ENCODE data around the gene BACH1. TPM values are rescaled to one million over a fixed set of nuclear protein-coding genes. Genes with fewer than 3 reads are reported as not detected.
A peak's percentile ranks its signal among the peaks of the same experiment; 100 is the strongest.

Gene BACH1
- total RNA-seq, 1 donor from 2014 or later: 152 TPM

DNA sequence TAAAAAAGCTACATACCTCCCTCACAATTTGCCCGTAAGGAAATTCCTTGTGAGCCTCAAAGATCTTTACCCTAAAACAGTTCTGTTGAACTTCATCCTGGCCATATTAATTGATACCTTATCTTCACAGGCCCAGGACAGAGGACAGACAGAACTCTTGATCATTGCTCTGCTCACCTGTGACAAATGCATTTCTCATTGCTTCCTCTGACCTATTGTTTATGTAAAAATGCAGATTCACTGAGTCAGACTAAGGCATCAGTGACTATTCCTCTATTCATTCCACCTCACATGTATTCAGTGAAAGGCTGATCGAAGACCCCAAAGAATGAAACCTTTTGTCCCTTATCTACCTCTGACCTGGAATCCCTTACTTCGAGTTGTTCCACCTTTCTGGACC lies 61.0 kb downstream of the BACH1 start:
- Mint-ChIP-seq H3K4me1 (peaks cover 14% of the 10 kb centered on the region), H3K27ac (peak overlapping the region; percentile 26), H3K27me3 (no peaks in the 10 kb centered on the region), H3K4me3 (no peak overlapping the region), H3K36me3 (ENCODE audit: low read depth) (peaks cover 72% of the 10 kb centered on the region), H3K9me3 (peaks cover 7% of the 10 kb centered on the region)
- ATAC-seq (ENCODE audit: low read depth) (no peak), DNase-seq (no peak)
- intact Hi-C loops (cut with micrococcal nuclease): no loop called here
- CTCF ChIA-PET: interaction anchor here (1.8 kb wide), 1 partner anchor 12 kb away, joined by 7 read pairs; no protein-coding TSS in a partner anchor
- POLR2A ChIA-PET: no interaction called here
- no peak for TF ChIP-seq CTCF (IDR thresholded peaks at IDR 0.05)

DNA sequence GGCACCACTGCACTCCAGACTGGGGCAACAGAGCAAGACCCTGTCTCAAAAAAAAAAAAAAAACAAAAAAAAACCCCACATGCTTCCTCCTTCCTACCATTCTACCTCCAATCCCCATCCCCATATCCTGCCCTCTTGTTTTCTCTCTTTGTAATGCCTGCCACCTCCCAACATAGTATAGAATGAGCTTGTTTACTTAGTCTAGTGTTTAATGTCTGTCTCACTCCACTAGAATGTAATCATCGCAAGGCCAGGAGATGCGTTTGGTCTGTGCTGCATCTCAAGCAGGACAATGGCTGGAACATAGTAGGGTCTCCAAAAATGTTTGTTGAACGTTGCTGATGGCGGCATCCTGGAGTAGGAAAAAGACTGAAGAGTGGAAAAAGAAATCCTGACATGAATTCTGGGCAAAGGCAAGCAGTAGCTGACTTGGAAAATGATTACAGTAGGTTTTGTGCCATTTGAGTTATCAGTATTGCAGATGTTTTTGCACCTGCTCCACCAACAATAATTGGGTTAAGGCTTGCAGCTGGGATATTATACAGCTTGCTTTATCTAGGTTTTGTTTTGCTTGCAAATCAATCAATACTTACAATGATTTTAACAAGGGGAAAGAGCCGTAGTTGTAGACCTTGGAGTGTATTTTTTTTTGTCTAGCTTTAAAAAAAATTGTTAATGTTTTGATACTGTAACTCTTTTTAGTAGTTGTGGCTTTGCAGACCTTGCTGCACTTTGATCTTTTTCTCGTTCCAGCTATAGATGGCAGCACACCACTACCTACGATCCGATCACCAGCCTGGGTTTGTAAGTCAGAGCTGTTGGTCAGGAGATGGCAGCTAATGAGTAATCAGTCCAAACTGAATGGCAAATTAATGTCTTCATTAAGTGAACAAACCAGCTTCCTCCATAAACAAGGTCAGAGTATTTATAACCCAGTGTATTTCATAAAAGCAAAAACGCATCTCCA lies 62.4 kb downstream of the BACH1 start:
- H3K4me3 Mint-ChIP-seq: no peak overlapping the region
- ATAC-seq (ENCODE audit: low read depth) (no peak), DNase-seq (no peak)
- intact Hi-C loops (cut with micrococcal nuclease): no loop called here
- peaks cover 64% of the 10 kb centered on the region for H3K36me3 Mint-ChIP-seq (ENCODE audit: low read depth)
- ChIA-PET POLR2A (no interaction called here), CTCF (interaction anchor here (0.6 to 1.8 kb wide), 5 partner anchors 10 to 272 kb away, joined by 3 to 7 read pairs (median 3); no protein-coding TSS in a partner anchor)
- H3K9me3 Mint-ChIP-seq: no peaks in the 10 kb centered on the region
- H3K4me1 Mint-ChIP-seq: peaks cover 14% of the 10 kb centered on the region
- H3K27ac Mint-ChIP-seq: no peak overlapping the region
- TF ChIP-seq CTCF (IDR thresholded peaks at IDR 0.05): no peak
- H3K27me3 Mint-ChIP-seq: no peaks in the 10 kb centered on the region

DNA sequence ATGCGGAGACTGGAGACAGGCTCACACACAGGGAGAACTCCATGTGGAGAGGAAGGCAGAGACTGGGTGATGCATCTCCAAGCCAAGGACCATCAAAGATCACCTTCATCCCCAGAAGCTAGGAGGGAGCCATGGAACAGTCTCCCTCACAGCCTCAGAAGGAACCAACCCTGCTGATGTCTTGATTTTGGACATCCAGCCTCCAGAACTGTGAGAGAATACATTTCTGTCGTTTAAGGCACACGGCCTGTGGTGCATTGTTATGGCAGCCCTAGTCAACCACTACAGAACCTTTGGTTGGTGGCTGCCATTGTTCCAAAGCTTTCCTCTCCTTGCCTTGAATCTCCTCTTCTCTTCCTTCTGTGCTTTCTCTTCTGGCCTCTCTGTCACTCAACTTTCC lies 64.0 kb downstream of the BACH1 start:
- Mint-ChIP-seq H3K9me3 (peaks cover 2% of the 10 kb centered on the region), H3K4me3 (no peak overlapping the region), H3K36me3 (ENCODE audit: low read depth) (peaks cover 59% of the 10 kb centered on the region), H3K4me1 (peaks cover 6% of the 10 kb centered on the region), H3K27me3 (no peaks in the 10 kb centered on the region), H3K27ac (no peak overlapping the region)
- intact Hi-C loops (cut with micrococcal nuclease): no loop called here
- DNase-seq (no peak), ATAC-seq (ENCODE audit: low read depth) (no peak)
- TF ChIP-seq CTCF (IDR thresholded peaks at IDR 0.05): no peak
- ChIA-PET CTCF (no interaction called here), POLR2A (no interaction called here)

GRCh38 chr21:29365661-29366265 lies 67.0 kb downstream of the BACH1 start:
- CTCF ChIA-PET: interaction anchor here (1.0 kb wide), 1 partner anchor 11 kb away, joined by 4 read pairs; no protein-coding TSS in a partner anchor
- Mint-ChIP-seq H3K4me1 (peaks cover 2% of the 10 kb centered on the region), H3K4me3 (no peak overlapping the region), H3K9me3 (peaks cover 2% of the 10 kb centered on the region), H3K36me3 (ENCODE audit: low read depth) (peaks cover 62% of the 10 kb centered on the region), H3K27ac (no peak overlapping the region), H3K27me3 (no peaks in the 10 kb centered on the region)
- DNase-seq (no peak), ATAC-seq (ENCODE audit: low read depth) (no peak)
- intact Hi-C loops (cut with micrococcal nuclease): no loop called here
- POLR2A ChIA-PET: interaction anchor here (0.6 to 1.5 kb wide), 2 partner anchors 67 to 285 kb away, joined by 3 read pairs; partner anchors contain the start of gene BACH1
- no peak for TF ChIP-seq CTCF (IDR thresholded peaks at IDR 0.05)

DNA sequence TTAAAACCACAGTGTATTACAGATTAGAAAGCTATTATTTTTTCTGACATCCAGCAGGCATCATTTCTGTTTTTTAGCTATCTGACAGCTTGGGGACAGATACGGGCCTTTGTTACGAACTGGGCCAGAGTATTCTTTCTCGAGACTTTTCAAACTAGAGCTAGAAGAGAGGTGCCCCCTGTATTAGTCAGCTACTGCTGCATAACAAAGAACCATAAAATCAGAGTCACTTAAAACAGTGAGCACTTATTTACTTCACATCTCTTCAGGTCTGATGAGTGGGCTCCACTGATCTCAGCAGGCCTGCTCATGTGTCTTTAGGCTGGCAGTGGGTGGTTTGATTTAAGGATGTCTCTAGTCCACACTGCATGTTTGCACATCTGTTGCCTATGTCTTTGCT lies 67.8 kb downstream of the BACH1 start:
- no peak for TF ChIP-seq CTCF (IDR thresholded peaks at IDR 0.05)
- CTCF ChIA-PET: interaction anchor here (1.0 to 1.8 kb wide), 2 partner anchors 10 to 279 kb away, joined by 4 read pairs; no protein-coding TSS in a partner anchor
- POLR2A ChIA-PET: interaction anchor here (1.5 kb wide), 1 partner anchor 68 kb away, joined by 3 read pairs; the partner anchor contains the start of gene BACH1

More for the DNA sequence above, 67.8 kb downstream of the BACH1 start:
- Mint-ChIP-seq H3K4me3 (no peak overlapping the region), H3K36me3 (ENCODE audit: low read depth) (peaks cover 63% of the 10 kb centered on the region), H3K27ac (no peak overlapping the region), H3K27me3 (no peaks in the 10 kb centered on the region), H3K9me3 (peaks cover 2% of the 10 kb centered on the region), H3K4me1 (peaks cover 2% of the 10 kb centered on the region)
- DNase-seq (no peak), ATAC-seq (ENCODE audit: low read depth) (no peak)
- intact Hi-C loops (cut with micrococcal nuclease): no loop called here

Data from activated B cell treated with CpG ODN at 0.5 μM for 24 hours (primary cell).